CD4-positive, alpha-beta T cell treated with Interleukin-17A for 1 hour (primary cell): ENCODE results near the gene FN1.

Source experiments
- DNase-seq: peaks from one replicate; pipeline ENCODE4 v3.0.0-alpha.2; 2020

Gene FN1

DNA sequence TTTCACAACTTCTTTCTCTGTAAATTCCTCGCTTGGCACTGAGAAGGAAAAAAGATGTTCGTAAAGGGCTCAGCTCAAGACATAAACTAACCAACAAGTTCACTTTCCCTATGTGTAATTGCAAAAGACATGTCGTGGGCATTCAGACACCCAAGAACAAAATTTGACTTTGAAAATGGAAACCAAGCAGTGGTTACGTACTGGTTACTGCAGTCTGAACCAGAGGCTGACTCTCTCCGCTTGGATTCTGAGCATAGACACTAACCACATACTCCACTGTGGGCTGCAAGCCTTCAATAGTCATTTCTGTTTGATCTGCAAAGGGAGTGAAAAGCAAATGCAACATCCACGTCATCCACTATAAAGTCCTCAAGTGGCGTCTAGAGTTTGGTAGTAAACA is 53.9 kb downstream of the FN1 start:
- no peak for DNase-seq

DNA sequence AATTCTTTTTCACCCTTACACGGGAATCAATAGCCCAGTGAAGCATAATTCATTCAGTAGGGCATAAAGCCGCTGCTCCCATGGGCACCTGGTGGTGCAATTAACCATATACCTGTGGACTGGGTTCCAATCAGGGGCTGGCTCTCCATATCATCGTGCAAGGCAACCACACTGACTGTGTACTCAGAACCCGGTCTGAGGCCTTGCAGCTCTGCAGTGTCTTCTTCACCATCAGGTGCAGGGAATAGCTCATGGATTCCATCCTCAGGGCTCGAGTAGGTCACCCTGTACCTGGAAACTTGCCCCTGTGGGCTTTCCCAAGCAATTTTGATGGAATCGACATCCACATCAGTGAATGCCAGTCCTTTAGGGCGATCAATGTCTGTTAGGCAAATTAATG is 55.2 kb downstream of the FN1 start:
- DNase-seq: no peak

DNA sequence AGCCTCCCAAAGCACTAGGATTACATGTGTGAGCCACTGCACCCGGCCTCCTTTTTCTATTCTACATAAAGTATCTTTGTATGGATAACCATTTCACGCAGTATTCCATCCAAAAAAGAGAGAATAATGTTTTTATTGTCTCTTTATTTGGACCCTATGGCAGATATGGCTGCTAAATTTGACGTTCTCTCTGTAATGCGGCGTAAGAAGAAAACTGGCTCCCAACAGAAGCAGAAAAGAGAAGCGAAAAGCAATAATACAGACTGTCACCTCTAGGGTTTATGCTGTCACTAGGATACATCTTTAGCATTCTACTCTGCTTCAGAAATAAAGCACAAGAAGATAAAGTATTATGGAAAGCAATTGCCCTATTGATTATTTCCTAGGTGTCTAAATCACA is 55.9 kb downstream of the FN1 start:
- no peak for DNase-seq

DNA sequence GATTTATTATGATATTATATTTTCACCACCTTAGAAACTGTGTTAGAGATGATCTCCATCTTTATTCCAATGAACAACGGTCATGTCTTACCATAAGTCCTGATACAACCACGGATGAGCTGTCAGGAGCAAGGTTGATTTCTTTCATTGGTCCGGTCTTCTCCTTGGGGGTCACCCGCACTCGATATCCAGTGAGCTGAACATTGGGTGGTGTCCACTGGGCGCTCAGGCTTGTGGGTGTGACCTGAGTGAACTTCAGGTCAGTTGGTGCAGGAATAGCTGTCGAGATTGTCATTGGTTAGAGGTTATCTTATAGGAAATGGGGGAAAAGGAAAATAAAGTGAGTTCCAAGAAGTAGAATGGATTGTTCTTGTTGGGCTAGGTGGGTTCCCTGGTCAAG is 56.8 kb downstream of the FN1 start:
- DNase-seq: no peak

DNA sequence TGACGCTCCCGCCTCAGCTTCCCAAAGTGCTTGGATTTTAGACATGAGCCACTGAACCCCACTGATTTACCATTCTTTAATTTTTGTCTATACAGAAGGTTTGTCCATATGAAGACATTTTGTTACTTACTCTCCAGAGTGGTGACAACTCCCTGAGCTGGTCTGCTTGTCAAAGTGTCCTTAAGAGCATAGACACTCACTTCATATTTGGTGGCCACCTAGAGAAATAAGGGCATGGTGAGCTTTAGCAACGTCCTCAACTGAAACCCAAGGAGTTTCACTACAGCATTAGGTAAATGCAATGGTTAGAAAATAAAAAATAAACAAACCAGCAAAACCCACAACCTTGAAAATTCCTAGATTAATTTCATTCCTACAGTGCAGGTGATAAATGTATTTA is 57.8 kb downstream of the FN1 start:
- no peak for DNase-seq

DNA sequence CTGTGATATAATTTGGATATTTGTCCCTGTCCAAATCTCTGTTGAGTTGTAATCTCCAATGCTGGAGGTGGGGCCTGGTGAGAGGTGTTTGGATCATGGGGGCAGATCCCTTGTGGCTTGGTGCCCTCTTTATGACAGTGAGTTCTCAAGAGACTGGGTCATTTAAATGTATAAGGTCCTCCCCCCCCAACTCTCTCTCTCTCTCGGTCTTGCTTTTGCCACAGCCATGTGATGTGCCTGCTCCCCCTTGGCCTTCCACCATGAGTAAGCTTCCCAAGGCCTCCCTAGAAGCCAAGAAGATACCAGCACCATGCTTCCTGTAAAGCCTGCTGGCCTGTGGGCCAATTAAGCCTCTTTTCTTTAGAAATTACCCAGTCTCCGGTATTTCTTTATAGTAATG is 58.6 kb downstream of the FN1 start:
- no peak for DNase-seq

DNA sequence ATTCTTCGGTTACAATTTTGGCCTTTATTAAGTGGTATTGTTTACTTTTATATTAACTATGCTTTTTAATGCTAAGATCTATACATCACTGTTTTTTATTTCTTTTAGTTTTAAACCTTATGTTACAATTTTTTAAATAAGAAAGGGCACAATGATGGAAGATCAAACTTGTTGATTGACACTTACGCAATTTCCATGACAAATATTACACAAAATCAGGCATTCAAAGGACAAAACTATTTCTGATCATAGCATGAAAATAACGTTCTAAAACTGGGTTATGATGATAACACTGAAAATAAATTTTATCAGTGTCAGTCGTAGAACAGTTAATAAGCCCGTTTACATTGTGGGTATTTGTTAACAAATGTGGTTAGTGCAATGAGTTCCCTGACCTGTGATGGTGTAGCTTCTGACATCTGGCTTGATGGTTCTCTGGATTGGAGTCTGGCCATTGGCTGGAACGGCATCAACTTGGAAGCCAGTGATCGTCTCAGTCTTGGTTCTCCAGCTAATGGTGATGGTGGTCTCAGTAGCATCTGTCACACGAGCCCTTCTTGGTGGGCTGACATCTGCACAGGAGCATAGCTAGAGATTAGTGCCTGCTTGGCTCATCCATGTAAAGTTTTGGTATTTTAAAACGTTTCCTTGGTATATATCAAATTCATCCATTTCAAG is 59.6 kb downstream of the FN1 start:
- no peak for DNase-seq

DNA sequence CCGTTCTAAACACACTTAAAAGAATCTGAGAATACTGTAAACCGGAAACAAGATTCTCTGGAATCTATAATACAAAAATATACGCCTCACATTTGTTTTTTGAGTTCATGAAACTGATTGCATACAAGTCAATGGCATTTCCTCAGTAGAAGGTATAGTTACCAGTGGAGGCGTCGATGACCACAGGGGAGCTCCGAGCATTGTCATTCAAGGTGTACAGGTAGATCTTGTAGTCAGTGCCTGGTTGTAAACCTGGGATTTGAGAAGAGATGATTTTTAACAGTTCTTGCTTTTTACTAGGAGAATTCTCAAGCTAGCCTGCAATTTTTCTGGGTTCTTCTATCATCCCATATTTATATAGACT is 60.4 kb downstream of the FN1 start:
- DNase-seq: no peak

DNA sequence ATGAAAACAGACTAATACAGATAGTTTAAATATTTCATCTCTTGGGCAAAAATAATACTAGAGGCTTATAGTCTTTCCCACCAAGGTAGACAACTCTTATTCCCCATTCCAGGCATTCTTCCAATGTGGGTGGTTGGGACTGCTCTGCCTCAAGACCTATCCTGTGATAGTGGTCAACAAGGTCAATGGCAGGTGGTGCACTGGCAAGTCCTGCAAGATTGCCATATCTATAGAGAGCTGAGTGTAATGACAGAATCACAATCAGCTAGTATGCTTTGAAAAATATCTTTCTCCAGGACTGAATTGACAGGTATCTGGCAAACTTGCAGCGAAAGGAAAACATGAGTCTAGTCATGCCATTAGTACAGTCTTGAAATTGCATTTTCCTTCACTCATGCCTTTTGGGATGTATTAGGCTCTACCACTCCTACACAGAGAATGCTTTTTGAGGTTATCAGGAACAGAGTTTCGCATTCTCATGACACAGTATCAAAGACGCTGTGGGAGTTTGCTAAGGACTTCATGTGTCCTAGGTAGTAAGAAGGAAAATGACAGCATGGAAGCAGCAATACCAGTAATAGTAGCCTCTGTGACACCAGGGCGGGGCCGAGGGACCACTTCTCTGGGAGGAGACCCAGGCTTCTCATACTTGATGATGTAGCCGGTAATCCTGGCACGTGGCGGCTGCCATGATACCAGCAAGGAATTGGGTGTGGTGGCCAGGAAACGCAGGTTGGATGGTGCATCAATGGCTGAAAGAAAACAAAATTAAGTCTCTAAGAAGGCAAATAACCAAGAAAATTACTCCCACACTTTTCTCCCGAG is 61.0 kb downstream of the FN1 start:
- DNase-seq: no peak

DNA sequence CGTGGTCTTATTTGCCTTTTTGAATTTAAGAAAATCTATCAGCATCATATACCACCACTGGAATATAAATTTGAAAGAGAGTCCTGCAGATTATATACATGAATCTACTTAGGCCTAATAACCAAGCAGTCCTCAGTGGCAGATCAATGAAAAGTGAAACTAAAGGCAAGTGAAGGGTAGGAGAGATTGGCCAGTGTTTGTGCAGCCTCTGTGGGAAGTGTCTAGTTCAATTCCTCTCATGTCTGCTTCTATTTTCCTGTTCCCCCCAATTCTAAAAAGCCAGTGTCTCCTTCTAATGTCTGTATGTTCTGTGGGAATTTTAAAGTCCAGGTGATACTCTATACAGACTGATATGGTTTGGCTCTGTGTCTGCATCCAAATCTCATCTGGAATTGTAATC is 61.9 kb downstream of the FN1 start:
- no peak for DNase-seq

DNA sequence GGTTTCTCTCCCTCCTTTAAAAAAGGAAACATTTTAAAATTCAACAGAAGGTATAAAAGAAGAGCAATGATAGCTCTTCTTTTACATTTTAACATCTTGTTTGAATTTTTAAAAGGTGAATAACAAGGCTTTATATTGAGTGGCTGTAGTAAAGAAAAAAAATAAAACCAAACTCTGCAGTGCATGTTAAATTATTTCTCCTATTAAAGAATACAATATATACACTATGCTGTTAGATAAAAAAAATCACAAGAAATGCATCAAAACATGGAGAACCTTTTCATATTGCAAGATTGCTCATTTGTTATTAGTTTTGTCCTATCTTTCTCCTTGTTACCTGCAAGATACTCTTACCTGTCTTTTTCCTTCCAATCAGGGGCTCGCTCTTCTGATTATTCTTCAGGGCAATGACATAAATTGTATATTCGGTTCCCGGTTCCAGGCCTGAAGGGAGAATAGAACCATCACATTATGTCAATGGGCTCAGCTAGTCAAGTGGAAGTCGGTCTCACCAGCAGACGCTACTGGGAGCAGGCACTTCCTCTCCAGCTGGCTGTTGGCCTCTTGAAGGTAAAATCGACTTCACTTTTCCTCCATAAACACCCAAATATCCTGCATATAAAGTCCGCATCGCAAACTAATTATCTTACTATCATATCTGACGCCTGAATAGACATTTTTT is 62.8 kb downstream of the FN1 start:
- DNase-seq: no peak

DNA sequence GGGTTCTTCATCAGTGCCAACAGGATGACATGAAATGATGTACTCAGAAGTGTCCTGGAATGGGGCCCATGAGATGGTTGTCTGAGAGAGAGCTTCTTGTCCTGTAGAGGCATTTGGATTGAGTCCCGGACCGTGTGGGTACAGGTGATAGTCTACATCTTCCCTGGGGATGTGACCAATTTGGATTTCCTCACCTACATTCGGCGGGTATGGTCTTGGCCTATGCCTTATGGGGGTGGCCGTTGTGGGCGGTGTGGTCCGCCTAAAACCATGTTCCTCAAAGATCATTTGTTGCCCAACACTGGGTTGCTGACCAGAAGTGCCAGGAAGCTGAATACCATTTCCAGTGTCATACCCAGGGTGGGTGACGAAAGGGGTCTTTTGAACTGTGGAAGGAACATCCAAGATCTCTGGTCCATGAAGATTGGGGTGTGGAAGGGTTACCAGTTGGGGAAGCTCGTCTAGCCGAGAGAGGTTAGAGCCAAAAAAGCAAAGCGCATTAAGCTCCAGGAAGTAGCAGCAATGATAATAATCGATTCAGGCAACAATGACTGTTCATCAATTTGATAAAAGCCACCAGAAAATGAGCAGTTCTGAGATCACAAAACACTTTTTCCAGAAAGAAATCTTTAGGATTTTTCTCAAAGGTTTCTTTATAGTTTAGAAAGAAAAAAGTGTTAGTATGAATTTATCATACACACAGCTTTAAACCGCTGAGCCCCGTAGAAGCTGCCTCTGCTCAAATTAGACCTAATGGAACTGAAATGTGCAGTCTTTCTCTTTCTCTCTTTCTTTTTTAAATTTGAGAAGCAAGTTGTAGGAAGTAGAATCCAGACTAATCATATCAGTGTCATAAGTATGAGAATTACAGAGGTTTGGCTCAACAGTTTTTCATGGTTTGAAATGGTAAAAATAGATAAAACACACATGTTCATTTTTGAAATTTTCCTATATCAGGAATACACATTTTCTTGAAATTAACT is 63.7 kb downstream of the FN1 start:
- DNase-seq: no peak

DNA sequence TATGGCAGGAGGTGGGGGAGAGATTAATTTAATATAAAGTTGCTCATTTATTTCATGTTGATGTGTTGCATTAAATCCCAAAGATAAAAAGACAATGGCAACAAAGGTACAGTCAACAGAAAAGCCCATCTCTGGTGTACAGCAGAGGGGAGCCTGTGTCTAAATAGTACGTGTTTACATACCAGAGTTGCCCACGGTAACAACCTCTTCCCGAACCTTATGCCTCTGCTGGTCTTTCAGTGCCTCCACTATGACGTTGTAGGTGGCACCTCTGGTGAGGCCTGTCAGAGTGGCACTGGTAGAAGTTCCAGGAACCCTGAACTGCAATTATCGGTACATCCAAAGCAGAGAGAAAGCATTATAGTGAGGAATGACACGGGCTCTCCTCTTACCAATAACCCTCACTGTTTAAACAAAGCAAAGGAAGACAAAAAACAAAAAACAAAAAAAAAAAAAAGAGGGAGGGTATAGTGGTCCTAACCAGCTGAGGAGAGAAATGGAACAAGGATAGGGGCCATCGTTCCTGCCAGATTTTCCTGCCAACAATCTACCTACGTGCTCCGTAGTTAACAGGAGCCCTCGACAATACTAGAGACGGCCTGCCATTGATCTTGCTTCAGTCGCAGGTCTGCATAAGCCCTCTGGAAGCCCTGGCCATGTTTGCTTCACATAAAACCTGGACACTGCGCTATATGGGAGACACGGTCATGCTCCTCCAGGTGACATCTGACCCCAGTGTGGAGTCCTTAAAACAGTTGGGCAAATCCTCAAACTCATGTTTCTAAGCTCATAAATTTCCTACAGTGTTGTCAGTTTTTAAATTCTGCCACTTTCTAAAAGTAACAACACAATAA is 65.5 kb downstream of the FN1 start:
- DNase-seq: no peak

DNA sequence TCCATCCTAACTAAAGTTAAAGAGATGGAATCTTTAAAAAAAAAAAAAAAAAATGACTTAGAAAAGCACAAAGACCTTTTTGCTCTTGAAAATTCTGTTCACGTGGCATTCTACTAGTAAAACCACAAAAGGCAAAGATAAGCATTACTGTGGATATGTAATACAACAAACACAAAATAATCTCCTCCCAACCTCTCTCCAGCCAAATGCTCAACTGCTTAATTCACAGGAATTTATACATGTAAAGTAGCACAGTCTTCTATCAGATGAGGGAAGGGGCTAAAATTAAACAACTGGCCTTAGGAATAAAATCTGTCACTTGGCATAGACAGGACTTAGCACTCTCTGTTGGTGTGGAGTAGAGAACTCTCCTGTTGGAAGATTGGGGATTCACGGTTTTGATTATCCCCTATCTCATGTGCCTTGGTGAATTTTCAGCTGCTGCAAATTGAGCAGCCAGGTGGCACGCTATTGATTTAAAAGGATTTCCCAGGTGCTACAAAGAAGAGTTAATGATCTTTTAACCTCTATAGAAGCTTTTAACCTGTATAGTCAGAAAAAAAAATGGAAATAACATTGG is 66.6 kb downstream of the FN1 start:
- no peak for DNase-seq

DNA sequence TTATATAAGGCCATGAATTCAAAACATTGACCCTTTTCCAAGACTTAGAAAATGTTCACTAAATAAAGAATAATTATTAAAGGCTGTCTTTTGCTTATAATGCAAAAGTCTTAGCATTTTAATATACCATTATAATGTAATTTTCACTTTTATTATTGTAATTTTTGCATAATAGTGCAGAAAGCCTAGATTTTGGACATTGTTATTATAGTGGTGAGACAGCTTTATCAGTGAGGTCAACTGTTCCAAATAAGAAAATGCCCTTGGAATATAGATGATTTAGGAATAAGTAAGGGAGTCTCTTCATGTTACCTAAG is 67.4 kb downstream of the FN1 start:
- DNase-seq: no peak

DNA sequence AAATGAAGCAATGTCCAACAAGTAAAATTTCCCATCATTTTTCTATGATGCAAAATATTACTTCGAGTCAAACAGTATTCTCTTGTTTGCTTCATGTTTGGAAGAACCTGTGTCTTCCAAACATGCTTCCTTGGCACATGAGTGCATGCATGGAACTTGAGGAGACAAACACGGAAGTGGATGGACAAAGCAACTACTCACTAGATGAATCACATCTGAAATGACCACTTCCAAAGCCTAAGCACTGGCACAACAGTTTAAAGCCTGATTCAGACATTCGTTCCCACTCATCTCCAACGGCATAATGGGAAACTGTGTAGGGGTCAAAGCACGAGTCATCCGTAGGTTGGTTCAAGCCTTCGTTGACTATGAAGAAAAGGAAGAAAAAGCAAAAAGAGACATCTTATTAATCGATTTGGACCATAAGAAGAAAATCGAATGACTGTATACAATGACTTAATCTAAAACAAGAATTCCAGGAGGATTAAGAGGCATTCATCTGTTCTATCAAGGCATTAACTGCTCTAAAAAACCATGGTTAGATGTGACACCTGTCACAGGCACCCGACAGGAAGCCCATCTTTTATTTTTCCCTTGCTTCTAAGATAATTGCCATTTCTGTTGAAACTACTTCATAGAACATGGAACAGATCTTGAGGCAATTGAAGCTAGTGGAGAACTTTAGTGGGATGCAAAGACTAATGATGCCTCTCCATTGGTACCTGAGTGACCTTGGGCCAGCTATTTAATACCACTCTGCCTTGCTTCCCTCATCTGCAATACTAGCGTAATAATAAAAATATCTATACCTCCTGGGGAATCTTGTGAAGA is 68.0 kb downstream of the FN1 start:
- DNase-seq: no peak

DNA sequence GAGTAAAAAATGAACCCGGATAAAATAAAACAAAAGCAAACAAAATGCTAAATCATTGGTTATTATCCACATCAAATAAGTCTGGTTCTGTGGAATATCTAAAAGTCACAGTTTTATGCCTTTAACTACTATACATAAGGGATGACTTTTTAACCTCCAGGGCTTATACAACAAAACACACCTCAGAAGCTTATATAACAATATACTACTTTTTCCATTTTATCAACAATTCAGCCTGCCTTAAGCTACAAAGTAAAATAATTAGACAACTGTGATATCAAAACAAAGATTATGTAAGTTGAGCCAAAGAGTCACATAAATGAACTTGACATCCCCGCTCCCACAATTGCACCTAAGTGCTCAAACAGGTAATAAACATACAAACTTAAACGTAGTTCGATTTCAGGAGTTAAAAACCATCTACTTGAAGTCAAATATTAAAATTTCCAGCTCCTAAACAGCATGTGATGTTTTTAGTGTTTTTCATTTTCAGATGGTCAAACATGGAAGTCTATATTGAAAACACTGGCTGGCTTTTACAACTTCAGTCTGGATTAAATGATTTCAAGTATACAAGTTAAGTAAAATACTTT is 69.3 kb downstream of the FN1 start:
- DNase-seq: no peak

DNA sequence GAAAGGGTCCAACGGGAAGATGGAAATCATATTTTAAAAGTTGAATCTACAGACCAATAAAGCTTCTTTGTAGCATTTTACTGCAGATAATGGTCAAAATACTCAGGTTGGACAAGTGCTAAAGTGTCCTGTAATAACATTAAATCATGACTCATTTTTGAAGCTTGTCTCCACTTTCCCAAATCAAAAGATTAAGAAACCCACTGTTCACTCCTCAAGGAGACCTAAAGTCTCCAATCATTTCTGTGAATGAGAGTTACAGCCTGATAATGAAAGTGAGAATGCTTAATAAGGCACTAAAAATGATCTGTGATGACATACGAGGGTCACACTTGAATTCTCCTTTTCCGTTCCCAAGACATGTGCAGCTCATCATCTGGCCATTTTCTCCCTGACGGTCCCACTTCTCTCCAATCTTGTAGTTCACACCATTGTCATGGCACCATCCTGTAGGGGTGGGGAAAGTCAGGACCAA is 70.6 kb downstream of the FN1 start:
- DNase-seq: no peak

DNA sequence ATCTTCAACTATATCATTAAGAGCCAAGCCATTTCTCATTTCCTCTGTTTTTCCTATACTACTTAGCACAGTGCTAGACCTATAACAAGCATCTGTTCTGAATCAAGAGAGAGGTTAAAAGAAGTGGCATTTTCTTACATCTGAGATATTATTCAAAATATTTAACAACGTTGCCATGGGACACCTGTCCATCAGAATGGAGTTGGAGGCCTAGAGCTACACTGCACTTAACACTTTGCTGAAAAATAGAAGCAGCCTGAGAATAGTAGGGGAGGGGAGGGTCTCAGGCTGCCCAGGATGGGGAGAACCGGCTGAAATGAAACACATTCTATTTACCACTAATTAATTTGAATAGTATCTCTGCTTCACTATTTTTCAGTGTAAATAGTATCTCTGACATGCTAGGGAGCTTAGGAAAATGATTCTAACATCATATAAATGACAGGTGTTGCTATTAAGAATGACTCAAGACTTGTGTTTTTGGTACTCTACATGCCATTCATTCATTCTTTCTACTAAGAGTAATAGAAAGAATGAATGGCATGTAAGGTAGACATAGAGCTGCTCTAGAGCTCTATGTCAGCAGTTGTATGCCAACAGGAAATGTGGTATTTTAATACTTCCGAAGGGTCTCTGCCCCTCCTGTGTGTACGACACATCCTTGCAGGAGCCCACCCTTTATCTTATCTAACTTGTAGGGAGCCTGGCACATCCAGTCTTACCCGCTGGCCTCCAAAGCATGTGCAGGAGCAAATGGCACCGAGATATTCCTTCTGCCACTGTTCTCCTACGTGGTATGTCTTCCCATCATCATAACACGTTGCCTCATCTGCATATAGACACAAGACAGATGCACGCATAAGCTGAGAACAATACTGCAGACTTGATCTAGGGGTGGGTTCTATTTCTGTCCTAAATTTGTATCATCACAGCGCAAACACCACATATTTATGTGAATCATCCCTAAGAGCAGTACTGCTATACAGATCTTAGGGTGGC is 71.4 kb downstream of the FN1 start:
- no peak for DNase-seq
